RKO (cell line): Measurements from ENCODE around the gene AXL.
A peak's percentile ranks its signal among the peaks of the same experiment; 100 is the strongest.
"Not testable (repeated sequence)": the region's sequence is repeated elsewhere in the genome, so short reads cannot be mapped to it uniquely, and the experiment has no call there.

Experiments used
- DNase-seq: peaks from one replicate; pipeline ENCODE4 v3.0.0-alpha.2; 2016; ENCODE audit warnings: low spot score

Gene AXL

DNA sequence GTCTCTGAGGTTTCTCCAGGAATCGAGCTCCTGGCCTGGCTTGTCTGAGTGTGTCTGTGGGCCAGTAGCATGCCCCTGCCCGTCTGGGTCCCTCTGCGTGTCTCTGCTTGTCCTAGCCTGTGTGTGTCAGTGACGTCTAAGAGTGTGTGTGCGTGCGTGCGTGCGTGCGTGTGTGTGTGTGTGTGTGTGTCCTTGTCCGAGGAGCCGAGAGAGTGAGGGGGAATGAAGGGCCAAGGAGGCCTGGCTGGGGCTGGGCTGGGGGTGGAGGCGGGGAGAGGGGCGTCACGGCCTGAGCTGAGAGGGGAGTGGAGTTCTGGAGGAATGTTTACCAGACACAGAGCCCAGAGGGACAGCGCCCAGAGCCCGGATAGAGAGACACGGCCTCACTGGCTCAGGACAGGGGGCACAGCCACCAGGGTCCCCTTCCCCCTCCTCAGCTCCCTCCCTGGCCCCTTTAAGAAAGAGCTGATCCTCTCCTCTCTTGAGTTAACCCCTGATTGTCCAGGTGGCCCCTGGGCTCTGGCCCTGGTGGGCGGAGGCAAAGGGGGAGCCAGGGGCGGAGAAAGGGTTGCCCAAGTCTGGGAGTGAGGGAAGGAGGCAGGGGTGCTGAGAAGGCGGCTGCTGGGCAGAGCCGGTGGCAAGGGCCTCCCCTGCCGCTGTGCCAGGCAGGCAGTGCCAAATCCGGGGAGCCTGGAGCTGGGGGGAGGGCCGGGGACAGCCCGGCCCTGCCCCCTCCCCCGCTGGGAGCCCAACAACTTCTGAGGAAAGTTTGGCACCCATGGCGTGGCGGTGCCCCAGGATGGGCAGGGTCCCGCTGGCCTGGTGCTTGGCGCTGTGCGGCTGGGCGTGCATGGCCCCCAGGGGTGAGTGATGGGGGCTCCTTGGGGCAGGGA lies at the start of gene AXL:
TSS of gene AXL (plus strand) at position 609 of the 893 bp plus-strand sequence. CDS start at position 779, 170 bp downstream.
- peak; percentile 87 for DNase-seq

DNA sequence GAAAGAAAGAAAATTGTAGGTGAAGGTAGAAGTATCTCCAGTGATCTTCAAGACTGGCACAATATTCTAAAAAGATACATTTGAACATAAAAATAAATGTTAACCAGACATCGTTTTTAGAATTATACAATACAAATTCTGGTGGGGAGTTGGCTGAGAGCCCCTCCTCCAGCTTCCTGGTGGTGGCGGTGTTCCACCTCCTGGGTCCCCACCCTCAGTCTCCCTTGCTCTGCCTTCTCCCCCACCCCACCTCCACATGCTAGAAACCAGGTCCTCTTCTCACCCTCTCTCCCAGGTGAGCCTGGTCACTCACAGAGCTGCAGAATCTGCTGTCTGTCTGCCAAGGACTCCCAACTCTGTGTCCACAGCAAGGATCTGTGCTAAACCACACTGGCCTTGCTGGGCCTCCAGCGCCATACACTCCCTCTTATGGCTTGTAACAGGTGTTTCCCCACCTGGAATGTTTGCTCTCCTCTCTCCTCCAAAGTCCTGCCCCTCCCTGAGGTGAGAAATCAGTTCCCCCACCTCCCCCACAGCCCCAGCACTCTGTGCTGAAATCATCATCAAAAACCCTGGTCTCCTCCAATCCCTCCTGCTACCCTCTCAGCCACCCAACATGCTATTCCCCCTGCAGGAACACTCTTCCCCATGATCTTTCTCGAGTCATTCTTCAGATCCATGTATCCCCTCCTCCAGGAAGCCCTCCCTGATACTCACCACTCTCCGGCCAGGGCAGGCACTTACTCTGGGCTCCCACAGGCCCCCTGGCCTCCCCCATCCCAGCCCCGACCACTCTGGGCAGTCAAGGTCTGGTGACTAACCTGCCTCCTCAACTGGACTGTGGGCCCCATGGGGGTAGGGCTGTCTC lies 46.5 kb upstream of the AXL start:
- DNase-seq = no peak

DNA sequence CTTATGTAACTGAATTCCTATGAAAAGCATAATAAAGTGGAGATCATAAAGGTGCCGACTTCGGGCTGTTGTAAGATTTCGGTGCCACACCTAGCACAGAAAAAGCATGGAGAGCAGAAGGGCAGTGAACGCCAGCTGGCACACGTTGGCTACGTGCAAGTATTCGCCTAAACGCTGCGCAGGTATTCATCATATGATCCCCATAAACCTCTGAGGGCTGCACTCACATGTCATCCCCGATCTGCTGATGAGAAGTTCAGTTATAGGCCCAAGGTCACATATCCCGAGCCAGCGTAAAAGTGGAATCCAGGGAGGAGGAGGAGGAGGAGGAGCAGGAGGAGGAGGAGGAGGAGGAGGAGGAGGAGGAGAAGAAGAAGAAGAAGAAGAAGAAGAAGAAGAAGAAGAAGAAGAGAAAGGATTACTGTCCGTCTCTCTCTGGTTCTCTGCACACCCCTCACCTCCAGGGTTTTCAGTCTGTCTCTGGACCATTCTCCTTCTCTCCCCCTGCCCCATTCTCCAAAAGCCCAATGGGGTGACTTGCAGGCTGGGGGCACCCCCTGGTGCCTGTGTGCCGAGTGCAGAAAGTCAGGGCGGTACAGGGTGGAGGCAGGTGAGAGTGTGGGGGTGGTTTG lies 44.6 kb upstream of the AXL start:
- no peak for DNase-seq

DNA sequence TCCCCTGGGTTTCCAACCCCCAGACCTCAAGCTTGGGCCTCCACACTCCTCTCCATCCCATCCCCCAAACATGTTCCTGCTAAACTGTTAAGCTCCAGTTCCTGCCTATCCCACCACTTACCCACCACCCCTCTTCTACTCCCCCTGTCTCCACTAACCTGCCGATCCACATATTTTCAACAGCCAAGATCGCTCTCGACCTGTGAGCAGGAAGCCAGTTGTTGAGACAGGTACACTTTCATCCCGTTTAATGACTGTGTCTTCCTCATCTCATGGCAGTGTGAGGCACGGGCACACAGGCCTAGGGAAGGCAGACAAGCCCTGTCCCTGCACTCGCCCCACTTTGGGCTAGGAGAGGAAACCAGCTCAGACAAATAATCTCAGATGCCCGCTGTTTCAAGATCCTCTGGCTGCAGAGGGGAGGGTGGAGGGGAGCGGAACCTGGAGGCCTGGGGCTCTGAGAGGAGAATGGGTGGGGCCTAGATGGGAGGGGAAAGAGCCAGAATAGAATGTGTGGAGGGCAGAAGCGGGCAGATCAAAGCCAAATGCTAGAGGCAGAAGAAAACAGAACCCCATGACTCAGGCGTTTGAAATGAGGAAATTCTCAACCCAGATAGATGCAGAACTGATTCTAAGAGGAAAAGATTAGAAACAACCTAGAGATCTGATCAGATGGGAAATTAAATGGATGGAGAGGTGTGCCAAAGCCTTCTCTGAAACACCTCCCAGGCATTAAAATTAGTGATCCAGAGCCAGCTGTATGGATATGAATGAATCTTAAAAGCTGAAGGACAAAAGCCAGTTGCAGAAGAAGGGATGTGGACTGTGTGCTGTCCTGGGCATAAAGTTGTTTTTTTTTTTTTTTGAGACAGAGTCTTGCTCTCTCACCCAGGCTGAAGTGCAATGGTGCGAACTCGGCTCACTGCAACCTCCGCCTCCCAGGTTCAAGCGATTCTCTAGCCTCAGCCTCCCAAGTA lies 42.9 kb upstream of the AXL start:
- peak; percentile 37 for DNase-seq

DNA sequence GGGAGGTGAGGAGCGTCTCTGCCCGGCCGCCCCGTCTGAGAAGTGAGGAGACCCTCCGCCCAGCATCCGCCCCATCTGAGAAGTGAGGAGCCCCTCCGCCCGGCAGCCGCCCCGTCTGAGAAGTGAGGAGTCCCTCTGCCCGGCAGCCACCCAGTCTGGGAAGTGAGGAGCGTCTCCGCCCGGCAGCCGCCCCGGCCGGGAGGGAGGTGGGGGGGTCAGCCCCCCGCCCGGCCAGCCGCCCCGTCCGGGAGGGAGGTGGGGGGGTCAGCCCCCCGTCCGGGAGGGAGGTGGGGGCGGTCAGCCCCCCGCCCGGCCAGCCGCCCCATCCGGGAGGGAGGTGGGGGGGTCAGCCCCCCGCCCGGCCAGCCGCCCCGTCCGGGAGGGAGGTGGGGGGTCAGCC lies 38.9 kb upstream of the AXL start:
- not testable (repeated sequence) for DNase-seq

DNA sequence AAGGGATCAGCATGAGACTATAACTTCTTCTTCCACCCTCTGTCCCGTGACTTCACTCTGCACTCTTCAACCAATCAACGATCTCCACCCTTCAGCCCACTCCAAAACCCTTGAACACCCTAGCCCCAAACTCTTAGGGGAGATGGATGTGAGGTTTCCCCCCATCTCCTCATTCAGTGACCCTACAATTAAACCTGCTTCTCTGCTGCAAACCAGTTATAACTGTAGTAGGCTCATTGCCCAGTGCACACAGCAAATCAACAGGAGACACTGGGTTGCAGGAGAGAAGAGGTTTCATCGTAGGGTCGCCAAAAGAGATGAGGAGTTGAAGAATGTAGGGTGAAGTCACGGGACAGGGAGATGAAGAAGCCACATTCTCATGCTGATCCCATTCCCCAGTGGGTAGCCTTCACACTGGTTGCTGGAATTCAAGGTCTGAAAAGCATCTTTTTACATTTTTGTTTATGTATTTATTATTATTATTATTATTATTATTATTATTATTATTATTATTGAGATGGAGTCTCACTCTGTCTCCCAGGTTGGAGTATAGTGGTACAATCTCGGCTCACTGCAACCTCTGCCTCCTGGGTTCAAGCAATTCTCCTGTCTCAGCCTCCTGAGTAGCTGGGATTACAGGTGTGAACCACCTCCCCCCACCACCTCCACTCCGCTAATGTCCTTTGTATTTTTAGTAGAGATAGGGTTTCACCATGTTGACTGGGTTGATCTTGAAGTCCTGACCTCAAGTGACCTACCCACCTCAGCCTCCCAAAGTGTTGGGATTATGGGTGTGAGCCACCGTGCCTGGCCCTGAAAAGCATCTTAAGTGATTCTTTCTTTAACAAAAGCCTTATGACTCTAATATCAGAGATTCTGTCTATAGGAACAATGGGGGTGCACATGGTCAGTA lies 31.8 kb upstream of the AXL start:
- no peak for DNase-seq

DNA sequence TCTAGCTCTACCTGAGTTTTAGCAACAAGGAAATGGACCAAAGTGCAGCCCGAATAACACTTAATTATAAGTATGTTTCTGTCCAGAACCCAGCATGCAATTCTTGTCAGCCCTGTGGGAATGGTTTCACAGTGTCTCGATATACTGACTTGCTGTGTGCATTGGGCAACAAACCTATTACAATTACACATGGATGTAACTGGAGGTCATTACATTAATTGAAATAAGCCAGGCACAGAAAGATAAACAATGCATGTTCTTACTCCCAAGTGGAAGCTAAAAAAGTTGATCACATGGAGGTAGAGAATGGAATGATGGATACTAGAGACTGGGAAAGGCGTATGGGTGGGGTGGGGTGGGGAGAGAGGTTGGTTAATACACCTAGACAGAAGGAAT lies 31.1 kb upstream of the AXL start:
- no peak for DNase-seq

DNA sequence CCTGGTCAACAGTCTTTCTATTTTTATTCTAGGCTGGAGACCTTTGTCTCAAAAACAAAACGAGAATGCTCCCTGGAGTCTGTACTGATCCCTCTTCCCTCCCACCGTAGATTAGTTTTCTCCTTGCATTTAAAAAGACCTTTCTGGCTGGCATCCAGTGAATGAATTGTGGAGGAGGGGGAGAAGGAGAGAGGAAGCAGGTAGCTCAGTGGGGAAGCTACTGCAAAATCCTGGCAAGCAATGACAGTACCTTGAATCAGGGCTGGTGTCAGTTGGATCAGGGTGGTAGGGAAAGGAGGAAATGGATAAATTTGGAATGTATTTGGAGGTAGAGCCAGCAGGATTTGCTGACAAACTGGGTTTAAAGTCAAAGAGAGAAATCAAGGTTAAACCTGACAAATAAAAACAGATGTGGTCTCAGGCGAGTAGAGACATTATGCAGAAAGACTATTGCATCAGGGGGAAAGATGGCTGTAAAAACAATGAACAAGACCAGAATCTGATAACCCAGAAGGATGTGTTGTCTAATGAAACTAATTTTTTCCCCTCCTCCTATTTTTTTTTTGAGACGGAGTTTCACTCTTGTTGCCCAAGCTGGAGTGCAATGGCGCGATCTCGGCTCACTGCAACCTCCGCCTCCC lies 29.5 kb upstream of the AXL start:
- DNase-seq = no peak

DNA sequence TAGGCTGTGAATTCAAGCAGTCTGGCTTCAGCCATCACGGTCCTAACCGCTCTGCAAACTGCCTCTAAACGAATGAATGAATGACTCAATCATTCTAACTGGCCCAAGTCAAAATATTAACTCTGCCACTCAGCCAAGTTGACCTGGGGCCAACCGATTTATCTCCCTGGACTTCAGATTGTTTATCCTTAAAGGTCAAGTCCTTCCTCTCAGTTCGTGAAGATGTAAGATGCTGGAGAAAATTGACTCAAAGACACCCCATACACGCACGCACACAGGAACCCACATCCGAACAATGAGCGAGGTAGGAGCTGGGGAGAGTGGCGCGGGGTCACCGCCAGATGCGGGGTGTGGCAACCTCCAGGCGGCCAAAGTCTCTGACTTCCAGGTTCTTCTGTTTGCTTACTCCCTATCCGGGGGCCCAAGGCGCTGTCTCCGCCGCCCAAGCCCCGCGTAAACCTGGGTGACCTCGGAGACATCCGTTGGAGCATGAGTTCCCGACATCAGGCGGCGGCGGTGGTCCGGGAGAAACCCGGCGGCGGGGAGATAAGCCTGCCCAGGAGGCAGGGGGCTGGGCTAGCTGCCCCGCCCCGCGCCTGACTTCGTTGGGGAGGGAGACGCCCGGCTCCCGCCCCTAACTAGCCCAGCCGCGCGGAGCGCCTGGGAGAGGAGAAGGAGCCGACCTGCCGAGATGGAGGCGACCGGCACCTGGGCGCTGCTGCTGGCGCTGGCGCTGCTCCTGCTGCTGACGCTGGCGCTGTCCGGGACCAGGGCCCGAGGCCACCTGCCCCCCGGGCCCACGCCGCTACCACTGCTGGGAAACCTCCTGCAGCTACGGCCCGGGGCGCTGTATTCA lies 26.2 kb upstream of the AXL start, which contains the start of gene CYP2S1:
TSS of gene CYP2S1 (plus strand) at position 646 of the 856 bp plus-strand sequence. CDS start at position 692, 46 bp downstream.
- DNase-seq = no peak

DNA sequence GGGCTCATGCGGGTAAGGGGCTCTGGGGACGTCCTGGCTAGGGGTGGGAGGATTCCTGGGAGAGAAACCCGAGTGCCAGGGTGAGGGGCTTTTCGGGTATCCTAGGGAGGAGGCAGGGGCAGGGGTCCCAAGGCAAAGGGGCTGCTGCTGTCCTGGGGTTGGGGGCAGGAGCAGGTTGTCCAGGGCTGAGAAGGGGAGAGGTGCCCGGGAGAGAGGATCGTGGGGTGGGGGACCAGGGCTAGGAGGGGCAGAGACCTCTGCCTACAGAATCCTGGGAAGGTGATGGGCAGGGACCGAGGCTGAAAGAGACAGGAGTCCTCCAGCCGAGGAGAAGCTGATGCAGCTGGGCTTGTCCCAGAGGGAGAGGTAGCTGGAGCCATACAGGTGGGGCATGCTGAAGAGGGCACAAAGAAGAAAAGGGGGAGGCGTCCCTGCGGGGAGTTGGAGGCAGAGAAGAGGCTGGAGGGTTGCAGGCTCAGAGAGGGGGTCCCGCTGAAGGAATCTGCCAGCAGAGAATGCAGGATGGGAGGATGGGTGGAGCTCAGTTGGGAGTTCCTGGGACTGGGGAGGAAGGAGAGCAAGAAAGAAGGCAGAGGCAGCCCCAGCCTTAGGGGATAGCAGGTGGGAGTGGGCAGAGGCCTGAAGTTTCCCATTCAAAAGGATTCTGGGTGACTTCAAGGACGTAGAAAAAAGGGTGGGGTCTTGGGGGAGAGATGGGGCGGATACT lies 25.4 kb upstream of the AXL start:
- no peak for DNase-seq

DNA sequence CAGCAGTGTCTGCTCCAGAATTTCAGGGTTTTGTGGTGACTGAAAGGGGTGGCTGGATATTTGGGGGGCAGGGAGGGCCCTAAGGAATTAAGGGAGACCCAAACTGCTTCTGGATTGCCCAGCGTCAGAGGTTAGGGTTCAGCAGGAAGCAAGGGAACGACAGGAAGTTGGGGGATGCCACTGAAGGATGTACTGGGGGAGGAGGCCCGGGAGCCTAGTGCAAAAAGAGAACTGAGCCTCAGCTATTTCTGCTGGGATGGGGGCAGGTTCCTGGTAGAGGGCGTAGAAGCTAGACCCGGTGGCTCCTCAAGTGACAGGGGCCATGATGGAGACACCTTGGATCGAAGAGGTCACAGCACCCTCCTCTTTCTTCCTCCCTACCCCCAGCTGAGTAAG lies 24.9 kb upstream of the AXL start:
- no peak for DNase-seq

DNA sequence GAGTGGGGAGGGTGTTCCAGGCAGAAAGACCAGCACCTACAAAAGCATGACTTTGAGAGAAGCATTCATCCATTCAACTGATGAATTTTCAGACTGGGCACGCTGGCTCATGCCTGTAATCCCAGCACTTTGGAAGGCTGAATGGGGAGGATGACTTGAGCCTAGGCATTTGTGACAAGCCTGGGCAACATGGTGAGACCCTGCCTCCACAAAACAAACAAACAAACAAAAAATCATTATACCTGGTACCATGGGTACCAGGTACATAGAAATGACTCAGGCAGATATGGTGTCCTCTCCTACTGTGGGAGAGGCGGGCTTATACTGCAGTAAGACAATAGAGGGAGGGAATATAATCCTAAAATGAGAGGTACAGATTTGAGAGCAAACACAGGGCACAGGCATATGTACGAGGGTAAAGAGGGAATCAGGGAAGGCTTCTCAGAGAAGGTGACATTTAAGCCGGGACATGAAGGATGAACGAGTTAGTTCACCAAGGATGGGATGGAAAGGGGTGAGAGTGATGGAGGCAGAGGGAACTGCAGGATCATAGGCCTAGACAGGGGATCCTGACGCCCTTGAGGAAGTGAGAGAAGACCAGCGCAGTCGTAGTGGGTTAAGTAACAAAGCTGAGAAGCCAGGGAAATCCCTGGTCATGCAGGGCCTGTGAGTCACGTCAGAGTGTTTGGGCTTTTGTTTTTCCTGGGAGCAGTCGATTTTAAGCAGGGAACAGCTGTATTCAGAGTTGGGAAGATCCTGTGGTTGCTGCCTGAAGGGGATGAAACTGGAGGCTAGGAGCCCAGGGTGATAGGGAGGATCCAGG lies 23.1 kb upstream of the AXL start:
- DNase-seq = no peak

DNA sequence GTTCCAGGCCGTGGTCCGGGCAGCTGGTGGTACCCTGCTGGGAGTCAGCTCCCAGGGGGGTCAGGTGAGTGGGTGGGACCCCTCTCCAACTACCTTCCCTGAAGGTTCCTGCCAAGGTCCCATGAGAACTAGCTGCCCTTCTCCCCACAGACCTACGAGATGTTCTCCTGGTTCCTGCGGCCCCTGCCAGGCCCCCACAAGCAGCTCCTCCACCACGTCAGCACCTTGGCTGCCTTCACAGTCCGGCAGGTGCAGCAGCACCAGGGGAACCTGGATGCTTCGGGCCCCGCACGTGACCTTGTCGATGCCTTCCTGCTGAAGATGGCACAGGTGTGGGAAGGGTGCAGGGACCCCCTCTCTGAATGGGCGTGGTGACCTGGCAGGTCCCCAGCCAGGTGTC lies 20.5 kb upstream of the AXL start:
- DNase-seq = no peak

DNA sequence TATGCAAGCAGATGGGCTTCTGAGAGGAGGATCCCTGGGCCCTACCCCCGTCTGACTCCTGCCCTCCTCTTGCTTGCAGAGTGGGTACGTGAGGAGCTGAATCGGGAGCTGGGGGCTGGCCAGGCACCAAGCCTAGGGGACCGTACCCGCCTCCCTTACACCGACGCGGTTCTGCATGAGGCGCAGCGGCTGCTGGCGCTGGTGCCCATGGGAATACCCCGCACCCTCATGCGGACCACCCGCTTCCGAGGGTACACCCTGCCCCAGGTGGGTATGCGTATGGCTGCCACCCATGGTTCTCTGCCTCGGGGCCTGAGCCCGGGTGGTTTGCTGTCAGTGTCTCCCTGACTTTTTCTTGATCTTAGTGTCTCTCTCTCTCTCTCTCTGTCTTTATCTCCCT lies 15.7 kb upstream of the AXL start:
- DNase-seq = no peak

DNA sequence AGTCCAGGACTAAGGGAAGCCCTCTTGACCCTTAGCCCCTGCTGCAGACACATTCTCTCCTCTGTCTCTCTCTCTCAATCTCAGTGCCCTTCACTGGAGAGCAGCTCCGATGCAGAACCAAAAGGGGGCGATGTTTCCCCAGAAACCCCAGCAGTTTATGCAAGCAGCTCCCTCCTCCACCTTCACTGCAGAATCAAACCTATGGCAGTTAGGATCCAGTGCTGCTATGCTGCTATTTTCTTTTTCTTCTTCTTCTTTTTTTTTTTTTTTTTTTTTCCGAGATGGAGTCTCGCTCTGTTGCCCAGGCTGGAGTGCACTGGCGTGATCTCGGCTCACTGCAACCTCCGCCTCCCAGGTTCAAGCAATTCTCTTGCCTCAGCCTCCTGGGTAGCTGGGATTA lies 14.7 kb upstream of the AXL start:
- peak; percentile 79 for DNase-seq

DNA sequence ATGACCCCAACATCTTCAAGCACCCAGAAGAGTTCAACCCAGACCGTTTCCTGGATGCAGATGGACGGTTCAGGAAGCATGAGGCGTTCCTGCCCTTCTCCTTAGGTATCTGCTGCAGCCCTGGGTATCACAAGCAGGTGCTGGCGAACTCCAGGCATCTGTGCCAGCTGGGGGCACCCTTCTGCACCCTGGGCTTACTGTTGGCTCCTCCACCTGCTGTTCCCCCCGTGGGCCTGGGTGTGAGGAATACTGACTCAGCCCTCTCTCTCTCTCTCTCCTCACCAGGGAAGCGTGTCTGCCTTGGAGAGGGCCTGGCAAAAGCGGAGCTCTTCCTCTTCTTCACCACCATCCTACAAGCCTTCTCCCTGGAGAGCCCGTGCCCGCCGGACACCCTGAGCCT lies 13.0 kb upstream of the AXL start:
- no peak for DNase-seq

DNA sequence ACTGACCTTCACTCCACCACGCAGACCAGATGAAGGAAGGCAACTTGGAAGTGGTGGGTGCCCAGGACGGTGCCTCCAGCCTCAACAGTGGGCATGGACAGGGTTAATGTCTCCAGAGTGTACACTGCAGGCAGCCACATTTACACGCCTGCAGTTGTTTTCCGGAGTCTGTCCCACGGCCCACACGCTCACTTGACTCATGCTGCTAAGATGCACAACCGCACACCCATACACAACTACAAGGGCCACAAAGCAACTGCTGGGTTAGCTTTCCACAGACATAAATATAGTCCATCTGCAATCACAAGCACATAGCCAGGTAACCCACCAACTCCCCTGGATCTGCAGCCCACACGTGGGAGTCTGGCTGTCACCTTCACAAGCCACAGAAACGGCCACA lies 12.6 kb upstream of the AXL start:
- DNase-seq = no peak
